ENCODE results near the gene GSTM3. TPM values are rescaled to one million over a fixed set of nuclear protein-coding genes. Genes with fewer than 3 reads are reported as not detected.

The GSTM3 gene
- total and polyA plus RNA-seq, 9 of the 15 experiments (the other 6 are each of a cell fraction or from before 2014, with no cell fraction given): 3.9 to 24.5 (median 9.4) TPM

- CTCF ChIA-PET (ENCODE audit: low intra/inter-chr PET ratio): no interaction called here
- Histone ChIP-seq H3K9ac (ENCODE audit: insufficient read depth in 1 of 2, low read depth in 2 of 2, low read length in 2 of 2) (peak overlapping the region in 1 of 2 experiments; percentile 31; a peak in 1 of 4 replicates), H3K4me1 (replicated peaks in 1 of 2; ENCODE audit: control insufficient read depth in 2 of 2, insufficient read depth in 2 of 2, low read length in 2 of 2) (peaks cover 23 to 27% of the 10 kb centered on the region in 2 experiments), H3K9me1 (ENCODE audit: control insufficient read depth, insufficient read depth, low read length) (no peaks in the 10 kb centered on the region), H3K79me2 (ENCODE audit: control insufficient read depth, insufficient read depth, low read length) (no peaks in the 10 kb centered on the region), H3K27ac (ENCODE audit: extremely low read depth, low read depth, low read length) (no peak overlapping the region), H3K4me2 (ENCODE audit: insufficient read depth, low read length) (no peak overlapping the region), H3K27me3 (ENCODE audit: control insufficient read depth in 2 of 2, insufficient read depth in 2 of 2, low read length in 2 of 2) (peaks cover 5 to 30% of the 10 kb centered on the region in 2 experiments), H2AFZ (ENCODE audit: low read depth, low read length) (peak overlapping the region; percentile 40; the same call in 1 of the 2 replicates), H3K9me3 (replicated peaks; ENCODE audit: control insufficient read depth, insufficient read depth, low read depth, low read length) (no peaks in the 10 kb centered on the region), H3K36me3 (ENCODE audit: control insufficient read depth, insufficient read depth, low read length) (no peaks in the 10 kb centered on the region), H4K20me1 (replicated peaks; ENCODE audit: control insufficient read depth, insufficient read depth, low read length) (no peaks in the 10 kb centered on the region), H3K4me3 (no peak overlapping the region)
- 38% methylated on average over 13 of the region's 13 CpGs for WGBS (ENCODE audit: insufficient coverage, low coverage, missing lambda C conversion rate)
- no TSS peak for BruUV-seq (replicated peaks)
- in situ Hi-C loops (cut with MboI): no loop called here
- POLR2A ChIA-PET: interaction anchor here (0.7 to 1.4 kb wide), 6 partner anchors 8 to 338 kb away, joined by 3 to 5 read pairs (median 4); partner anchors contain the start of gene AHCYL1
- intact Hi-C loops (cut with micrococcal nuclease): no loop called here
- no peak for TF ChIP-seq CBX5 (IDR thresholded peaks at IDR 0.05; ENCODE audit: borderline replicate concordance, low read depth)
- TF ChIP-seq THRAP3 (IDR thresholded peaks at IDR 0.05; ENCODE audit: borderline replicate concordance): no peak
- no peak for TF ChIP-seq ZNF778 (CRISPR knock-in tag; IDR thresholded peaks at IDR 0.05)
- no peak for ATAC-seq
- no peak for DNase-seq (ENCODE audit: extremely low read depth in 1 of 4, low spot score in 3 of 4)
- FAIRE-seq: no peak
Measured at GRCh38 chr1:109765896-109766615, 25.2 kb upstream of the GSTM3 start.

- H3K36me3 ChIP-seq (ENCODE audit: control insufficient read depth, insufficient read depth, low read length): no peaks in the 10 kb centered on the region
- in situ Hi-C loops (cut with MboI): no loop called here
- H3K4me2 ChIP-seq (ENCODE audit: insufficient read depth, low read length): no peak overlapping the region
- peaks cover 5 to 25% of the 10 kb centered on the region in 2 experiments for H3K27me3 ChIP-seq (ENCODE audit: control insufficient read depth in 2 of 2, insufficient read depth in 2 of 2, low read length in 2 of 2)
- FAIRE-seq (peak; percentile 15), DNase-seq (ENCODE audit: extremely low read depth in 1 of 4, low spot score in 3 of 4) (no peak), ATAC-seq (no peak)
- no peaks in the 10 kb centered on the region for H3K9me3 ChIP-seq (replicated peaks; ENCODE audit: control insufficient read depth, insufficient read depth, low read depth, low read length)
- H3K4me3 ChIP-seq: no peak overlapping the region
- intact Hi-C loops (cut with micrococcal nuclease): no loop called here
- no peak overlapping the region for H3K9ac ChIP-seq (ENCODE audit: insufficient read depth in 1 of 2, low read depth in 2 of 2, low read length in 2 of 2)
- peaks cover 22 to 27% of the 10 kb centered on the region in 2 experiments for H3K4me1 ChIP-seq (replicated peaks in 1 of 2; ENCODE audit: control insufficient read depth in 2 of 2, insufficient read depth in 2 of 2, low read length in 2 of 2)
- no peak overlapping the region; the same call in 1 of the 2 replicates for H2AFZ ChIP-seq (ENCODE audit: low read depth, low read length)
- H4K20me1 ChIP-seq (replicated peaks; ENCODE audit: control insufficient read depth, insufficient read depth, low read length): no peaks in the 10 kb centered on the region
- no peaks in the 10 kb centered on the region for H3K9me1 ChIP-seq (ENCODE audit: control insufficient read depth, insufficient read depth, low read length)
- H3K79me2 ChIP-seq (ENCODE audit: control insufficient read depth, insufficient read depth, low read length): no peaks in the 10 kb centered on the region
- WGBS (ENCODE audit: insufficient coverage, low coverage, missing lambda C conversion rate): 36% methylated on average over 4 of the region's 4 CpGs
- no TSS peak for BruUV-seq (replicated peaks)
- H3K27ac ChIP-seq (ENCODE audit: extremely low read depth, low read depth, low read length): no peak overlapping the region
- ChIA-PET POLR2A (interaction anchor here (0.6 to 1.4 kb wide), 7 partner anchors 9 to 276 kb away, joined by 3 to 5 read pairs (median 3); partner anchors contain the start of genes AHCYL1 and GNAI3), CTCF (ENCODE audit: low intra/inter-chr PET ratio) (no interaction called here)
- TF ChIP-seq FOXP4 (CRISPR knock-in tag; IDR thresholded peaks at IDR 0.05; ENCODE audit: borderline replicate concordance): no peak
- TF ChIP-seq RCOR1 (IDR thresholded peaks at IDR 0.05; ENCODE audit: borderline replicate concordance in 1 of 2, low read depth in 2 of 2, low read length in 2 of 2): no peak
- no peak for TF ChIP-seq ZNF639 (CRISPR knock-in tag; conservative IDR thresholded peaks at IDR 0.05 in 1 of 2, IDR thresholded peaks at IDR 0.05 in 1 of 2)
- no peak for TF ChIP-seq BRD9 (IDR thresholded peaks at IDR 0.05; ENCODE audit: low read depth, partially characterized antibody)
Measured at GRCh38 chr1:109765483-109765815, 24.6 kb upstream of the GSTM3 start.
